ENCODE results near the gene NAT9.
A peak's percentile ranks its signal among the peaks of the same experiment; 100 is the strongest.

Gene NAT9

DNA sequence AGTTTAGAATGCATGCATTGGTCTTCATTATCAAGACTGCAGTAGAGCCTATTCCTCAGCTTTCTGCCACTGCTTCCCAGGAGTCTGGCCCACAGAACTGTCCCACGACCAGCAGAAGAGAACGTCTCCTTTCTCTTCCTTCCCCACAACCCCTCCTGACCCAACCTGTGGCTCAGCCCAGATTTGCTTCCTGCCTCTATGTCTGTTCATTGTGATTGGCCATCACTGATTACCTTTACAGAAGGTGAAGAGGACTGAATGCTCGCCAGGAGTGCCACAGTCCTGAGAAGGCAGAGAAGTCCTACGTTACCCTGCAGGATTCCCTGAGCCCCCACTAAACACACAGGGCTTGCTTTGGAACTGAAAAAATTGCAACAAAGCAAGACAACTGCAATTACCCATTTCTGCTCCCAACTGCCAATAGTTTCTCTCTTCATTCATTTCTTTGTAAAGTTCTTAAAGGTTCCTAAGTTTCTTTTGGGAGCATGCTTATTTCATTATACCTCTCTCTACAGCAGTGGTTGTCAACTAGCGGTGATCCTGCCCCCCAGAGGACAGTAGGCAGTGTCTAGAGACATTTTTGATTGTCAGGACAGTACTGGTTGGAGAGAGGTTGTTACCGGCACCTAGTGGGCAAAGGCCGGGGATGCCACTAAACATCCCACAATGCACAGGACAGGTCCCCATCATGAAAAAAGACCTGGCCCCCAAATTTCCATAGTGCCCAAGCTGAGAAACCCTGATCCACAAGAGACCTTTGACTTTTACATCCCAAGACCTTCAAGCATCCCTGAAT lies 4.5 kb upstream of the NAT9 start:
- no peak for DNase-seq (ENCODE audit: low read depth in 2 of 2, low spot score in 1 of 2)

DNA sequence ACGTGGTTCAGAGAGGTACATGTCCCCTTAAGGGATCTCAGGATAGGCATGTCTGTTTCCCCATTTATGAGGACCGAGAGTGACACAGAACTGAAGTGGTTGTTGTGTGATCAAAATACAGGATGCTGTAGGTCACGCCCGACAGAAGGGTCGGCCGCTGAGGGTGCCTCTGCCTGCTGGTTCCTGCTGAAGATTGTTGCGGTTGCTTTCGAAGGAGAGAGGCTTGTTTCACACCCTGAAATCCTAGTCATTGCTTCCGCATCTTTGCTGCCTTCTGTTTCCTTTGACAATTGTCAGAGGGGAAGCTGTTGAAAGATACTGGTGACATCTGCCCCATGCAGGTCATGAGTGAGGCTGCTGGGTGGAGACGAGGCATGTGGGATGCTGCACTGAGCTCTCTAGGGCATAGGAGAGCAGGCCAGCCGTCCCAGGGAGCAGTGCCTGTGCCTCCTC lies 3.8 kb upstream of the NAT9 start:
- no peak for DNase-seq (ENCODE audit: low read depth in 2 of 2, low spot score in 1 of 2)

DNA sequence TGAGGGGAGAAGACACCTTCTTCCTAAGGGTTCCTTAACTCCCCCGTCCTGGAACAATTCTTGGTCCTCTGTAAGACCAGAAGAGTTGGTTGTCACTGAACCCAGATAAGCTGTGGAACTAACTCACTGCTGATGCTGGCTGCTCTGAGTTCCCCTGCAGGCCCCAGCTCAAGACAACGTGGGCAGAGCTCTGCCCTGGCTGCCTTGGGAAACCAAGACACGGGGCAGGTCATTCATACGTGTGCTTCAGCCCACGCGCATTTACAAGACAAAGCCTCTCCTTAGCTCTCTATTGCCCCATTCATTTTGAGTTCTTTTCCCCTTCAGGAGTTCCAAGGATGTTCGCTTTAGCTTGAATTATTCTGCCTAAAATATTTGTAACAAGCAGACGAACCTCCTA lies 3.4 kb upstream of the NAT9 start:
- no peak for DNase-seq (ENCODE audit: low read depth in 2 of 2, low spot score in 1 of 2)

DNA sequence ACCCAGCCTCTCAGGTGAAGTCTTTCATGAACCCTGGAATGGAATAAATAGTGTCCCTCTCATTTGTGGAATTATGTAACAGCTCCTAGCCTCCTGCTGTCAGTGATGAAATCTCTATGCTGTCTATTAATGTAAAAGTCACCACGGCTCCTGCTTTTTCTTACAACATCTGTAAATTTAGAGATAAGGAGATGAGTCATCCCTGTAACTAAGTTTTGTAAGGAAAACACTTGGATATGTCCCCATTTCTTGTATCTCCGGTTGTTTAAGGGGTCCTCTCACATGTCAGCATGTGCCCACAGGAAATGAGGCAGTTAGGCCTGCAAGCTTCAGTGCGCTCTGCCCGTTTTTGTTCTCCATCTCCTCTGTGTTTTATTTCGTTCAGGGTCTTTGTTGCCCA lies 2.8 kb upstream of the NAT9 start:
- DNase-seq (ENCODE audit: low read depth in 2 of 2, low spot score in 1 of 2) = no peak

DNA sequence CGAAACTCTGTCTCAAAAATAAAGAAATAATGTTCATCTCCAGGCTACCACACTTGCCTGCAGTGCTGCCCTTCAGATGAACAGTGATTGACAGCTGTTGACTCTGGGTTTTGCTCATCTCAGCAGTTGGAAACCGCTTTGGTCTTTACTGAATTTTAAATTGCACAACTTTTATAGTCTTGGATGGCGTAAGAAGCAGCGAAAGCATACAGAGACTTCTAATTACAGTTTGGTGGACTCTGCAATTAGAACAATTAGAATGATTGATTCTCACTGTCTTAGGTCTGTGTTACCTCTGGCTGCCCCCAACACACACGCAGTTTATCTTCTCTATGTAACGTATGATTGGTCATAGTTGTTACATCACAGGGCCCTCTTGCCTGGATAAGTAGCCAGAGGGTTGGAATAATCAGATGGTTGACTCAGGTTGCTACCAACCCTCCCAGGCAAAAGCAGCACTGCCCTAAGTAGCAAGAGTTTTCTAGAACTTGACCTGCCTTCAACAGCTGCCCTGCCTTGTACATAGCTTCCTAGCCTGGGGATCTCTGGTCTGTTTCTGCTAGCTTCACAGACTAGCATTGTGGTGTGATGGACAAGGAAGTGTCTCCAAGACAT lies 1.9 kb upstream of the NAT9 start:
- DNase-seq (ENCODE audit: low read depth in 2 of 2, low spot score in 1 of 2) = no peak

DNA sequence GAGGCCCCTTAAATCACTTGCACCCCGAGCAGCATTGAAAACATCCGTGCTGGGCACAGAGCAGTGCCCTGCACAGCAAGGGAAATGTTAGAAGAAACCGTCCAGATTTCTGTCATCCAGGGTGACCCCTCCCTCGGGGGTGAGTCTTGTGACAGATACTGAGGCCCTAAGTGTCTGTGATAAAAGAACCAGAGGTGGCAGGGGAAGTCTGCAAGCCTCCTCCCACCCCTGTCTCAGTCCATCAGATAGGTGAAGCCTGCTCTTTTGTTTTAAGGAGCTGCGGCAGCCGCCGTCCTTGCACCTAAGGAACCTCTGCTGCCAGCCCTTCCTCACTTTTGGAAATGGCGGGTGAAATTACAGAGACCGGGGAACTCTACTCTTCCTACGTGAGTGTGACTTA lies 845 bp upstream of the NAT9 start:
- DNase-seq (ENCODE audit: low read depth in 2 of 2, low spot score in 1 of 2) = no peak

DNA sequence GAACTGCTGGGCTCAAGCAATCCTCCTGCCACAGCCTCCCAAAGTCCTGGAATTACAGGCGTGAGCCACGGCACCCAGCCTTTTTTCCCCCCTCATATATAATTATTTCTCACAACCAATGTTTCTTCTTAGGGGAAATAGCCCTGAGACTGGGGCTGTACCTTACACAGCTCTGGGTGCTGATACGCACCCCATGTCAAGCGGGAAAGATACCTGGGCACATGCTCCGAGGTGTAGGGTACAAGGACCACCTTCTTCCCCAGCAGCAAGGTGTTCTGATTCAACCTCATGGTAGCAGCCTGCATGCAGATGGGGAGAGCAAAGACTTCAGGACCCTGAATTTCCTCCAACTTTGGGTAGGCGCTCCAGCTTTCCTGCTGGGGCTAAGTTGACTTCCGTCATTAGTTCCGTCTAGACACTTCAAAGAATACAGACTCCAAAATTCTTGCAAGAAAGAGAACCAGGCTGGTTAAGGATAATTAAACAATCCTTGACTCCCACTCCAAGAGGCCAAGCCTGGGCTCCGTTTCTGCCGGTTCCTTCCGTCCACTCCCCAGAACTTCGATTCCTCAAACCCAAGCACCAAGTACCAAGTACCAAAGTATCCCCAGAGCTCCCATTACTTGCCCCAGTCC lies 619 bp downstream of the NAT9 start:
- DNase-seq (ENCODE audit: low read depth in 2 of 2, low spot score in 1 of 2) = no peak

DNA sequence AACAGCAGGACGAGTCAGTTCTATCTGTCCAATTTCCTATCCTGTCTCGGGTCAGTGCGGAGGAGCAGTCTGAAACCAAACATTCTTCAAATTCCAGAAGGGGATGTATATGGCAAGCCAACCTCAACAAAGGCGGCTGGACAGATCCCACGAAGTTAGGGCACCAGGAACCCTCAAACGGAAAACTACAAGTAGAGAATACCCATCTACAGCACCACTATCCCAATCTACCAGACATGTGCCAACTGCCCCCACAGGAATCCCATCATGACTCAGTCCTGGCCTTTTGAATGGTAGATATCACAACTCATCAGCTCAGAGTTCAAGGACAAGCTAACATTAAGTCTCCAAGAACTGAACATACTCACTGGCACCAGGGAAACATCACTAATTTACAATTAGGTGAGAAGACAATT lies 2.3 kb downstream of the NAT9 start:
- DNase-seq (ENCODE audit: low read depth in 2 of 2, low spot score in 1 of 2) = no peak

DNA sequence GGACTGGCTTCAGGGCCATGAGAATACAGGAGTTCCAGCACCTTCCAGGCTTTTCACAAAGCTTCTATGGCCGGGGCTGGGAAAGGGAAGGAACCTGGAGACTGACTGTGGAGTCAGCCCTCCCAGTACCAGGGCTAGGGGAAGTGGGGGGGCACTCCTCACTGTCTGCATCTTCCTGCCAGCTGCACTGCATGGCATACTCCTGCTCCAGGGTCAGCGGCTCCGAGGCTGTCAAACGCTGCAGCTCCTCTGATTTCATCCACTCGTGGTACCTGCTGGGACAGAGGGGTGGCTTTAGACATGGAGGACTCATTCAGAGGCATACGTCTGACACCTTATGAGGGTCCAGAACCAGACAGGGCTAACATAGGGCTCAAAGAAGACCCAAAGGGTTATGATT lies 2.7 kb downstream of the NAT9 start:
- no peak for DNase-seq (ENCODE audit: low read depth in 2 of 2, low spot score in 1 of 2)

DNA sequence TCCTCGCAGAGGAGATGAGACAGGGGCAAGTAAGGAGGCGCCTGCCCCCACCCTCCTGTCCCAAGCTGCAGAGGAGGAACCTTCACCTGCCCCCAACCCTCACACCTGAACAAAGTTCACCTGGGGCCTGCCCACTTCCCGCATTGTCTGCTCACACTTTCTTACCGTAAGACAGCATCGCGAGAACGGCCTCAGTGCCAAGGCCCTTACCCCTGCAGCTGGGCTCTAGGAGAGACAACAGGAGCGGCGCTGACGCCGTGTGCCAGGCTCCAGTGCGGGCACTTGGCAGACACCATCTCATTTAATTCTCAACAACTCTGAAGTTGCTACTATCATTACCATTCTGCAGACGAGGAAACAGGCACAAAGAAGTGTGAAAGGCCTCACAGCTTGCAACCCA lies 4.1 kb downstream of the NAT9 start:
- DNase-seq (ENCODE audit: low read depth in 2 of 2, low spot score in 1 of 2) = no peak

DNA sequence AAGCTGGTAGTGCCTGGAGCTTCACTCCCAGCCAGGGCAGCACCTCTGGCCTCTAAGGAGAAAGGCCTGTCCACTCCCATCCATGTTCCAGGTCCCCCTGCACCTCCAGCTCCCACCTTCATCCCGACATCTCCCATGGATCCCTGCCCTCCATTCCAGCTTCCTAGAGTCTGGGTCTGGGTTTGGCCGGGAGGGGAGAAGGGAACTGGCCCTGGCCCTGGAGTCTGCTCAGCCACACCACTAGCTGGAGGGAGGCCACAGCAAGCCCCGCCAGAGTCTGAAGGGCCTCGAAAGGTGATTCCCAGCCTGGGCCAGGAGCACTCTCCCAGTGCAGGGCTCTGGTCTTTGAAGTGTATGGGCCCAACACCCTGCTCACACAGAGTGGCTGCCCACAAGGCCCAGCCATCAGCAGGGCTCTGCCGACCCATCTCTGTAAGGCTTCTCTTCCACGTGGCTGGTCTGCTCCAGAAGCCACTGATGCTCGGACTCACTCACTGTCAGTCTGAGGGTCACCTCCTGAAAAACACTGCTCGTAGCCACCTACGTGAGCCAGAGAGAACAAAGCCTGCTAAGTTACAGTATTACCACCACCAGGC lies 4.7 kb downstream of the NAT9 start:
- no peak for DNase-seq (ENCODE audit: low read depth in 2 of 2, low spot score in 1 of 2)

DNA sequence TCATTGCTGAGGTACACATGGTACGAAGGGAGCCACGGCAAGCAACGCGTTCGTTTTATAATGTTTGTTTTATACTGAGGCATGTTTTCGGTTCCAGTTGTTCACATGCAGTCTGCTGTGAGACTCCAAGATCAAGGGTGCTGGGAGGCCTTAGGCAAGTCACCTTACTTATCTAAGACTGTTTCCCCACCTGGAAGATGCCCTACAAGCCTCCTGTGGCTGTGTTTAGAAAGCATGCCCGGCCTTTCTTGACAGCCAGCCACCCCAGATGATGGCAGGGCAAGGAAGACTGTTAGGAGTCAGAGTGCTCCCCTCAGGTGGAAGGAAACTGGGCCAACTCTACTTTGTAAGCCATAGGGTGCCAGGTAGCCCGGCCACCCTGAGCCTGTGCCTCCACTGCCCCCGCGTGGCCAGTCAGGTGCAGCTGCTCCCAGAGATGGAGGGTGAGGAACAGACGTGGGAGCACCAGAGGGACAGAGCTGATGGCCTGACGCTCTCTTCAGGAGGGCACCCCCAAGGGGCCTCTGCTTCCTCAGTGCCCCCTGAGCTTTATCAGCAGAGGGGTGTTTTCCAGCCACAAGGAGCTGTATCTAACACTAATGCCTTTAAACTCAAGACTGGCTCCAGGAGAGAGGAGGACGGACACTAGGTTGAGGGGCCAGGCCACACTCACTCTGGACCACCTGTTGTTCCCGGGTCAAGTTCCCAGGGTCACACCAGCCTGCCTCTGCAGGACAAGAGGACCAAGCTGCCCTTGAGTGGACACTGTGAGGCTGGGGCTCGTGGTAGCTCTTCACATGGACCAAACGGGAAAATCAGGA lies 5.4 kb downstream of the NAT9 start:
- DNase-seq (ENCODE audit: low read depth in 2 of 2, low spot score in 1 of 2) = peak in 1 of 2 donors; percentile 61

DNA sequence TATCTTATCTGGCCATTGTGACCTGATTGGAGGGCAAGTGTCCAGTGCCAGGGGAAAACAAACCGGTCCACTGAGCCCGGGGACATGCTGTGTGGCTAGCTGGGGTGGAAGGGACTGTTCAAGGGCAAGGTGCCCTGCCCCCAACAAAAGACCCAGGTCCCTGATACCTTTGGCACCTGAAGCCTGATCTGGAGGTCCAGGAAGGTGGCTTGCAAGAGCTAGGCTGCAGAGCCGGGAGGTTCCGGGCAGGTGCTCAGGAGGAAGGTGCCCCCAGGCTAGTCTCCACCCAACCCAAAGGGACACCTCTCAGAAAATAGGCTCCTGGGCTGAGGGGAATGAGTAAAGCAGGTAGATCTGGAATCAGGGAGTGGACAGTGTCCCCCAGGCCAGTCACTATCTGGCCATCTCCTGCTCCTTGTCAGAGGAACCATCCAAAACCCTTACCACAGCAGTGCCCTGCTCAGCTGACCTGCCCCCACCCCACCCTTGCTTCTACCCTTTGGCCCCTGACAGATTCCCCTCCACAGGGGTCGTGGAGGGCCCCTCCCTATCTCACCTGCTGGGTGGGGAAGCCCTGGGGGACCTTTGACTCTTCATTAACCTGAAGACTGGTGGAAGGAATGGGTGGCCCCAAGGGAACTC lies 6.2 kb downstream of the NAT9 start:
- DNase-seq (ENCODE audit: low read depth in 2 of 2, low spot score in 1 of 2) = no peak

DNA sequence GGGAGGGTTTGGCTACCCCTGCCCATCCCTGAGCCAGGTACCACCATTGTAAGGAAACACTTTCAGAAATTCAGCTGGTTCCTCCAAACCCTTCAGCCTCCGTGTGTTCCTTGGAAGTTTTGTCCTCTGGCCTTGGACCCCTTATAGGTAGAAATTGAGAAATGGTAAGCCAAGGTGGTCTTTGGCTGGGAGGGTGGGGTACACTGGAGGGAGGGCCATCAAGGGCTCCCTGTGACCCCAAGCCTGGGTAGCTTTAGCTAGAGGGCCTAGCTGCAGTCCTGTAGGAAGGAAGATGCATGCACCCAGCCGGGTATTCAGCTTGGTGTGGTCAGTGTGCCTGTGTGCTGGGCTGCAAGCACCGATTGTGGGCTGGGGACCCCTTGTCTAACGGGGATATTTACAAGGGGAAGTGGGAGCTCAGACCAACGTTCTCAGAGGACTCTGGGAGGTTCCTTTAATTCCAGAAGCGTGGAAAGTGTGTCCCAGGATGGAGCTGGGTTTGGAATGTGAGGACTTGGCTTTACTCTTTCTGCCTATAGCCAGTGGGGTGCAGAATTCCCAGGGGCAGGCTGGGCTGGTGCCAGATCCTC lies 6.8 kb downstream of the NAT9 start:
- DNase-seq (ENCODE audit: low read depth in 2 of 2, low spot score in 1 of 2) = no peak

DNA sequence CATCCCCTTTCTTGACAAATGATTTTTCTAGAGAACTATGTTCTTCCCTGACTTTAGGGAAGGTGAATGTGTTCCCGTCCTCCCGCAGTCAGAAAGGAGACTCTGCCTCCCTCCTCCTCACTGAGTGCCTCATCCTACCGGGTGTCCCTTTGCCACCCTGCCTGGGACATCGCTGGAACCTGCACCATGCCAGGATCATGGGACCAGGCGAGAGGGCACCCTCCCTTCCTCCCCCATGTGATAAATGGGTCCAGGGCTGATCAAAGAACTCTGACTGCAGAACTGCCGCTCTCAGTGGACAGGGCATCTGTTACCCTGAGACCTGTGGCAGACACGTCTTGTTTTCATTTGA lies 7.4 kb downstream of the NAT9 start:
- no peak for DNase-seq (ENCODE audit: low read depth in 2 of 2, low spot score in 1 of 2)

DNA sequence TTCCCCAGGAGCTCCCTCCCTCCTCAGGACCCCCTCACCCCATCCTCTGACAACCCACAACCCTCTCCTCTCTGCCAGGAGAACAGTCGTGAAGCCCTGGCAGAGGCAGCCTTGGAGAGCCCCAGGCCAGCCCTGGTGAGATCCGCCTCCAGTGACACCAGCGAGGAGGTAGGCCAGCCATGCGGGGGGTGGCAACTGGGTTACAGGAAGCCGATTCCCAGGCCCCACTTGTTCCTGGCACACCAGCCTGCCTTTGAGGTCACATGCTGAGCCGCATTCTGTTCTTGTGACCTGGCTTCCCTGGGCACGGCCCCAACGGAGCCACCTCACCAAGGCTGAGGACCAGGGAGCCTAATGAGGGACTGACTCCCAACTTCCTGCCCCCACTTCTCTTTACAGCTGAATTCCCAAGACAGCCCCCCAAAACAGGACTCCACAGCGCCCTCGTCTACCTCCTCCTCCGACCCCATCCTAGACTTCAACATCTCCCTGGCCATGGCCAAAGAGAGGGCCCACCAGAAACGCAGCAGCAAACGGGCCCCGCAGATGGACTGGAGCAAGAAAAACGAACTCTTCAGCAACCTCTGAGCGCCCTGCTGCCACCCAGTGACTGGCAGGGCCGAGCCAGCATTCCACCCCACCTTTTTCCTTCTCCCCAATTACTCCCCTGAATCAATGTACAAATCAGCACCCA lies 7.9 kb downstream of the NAT9 start:
- no peak for DNase-seq (ENCODE audit: low read depth in 2 of 2, low spot score in 1 of 2)

DNA sequence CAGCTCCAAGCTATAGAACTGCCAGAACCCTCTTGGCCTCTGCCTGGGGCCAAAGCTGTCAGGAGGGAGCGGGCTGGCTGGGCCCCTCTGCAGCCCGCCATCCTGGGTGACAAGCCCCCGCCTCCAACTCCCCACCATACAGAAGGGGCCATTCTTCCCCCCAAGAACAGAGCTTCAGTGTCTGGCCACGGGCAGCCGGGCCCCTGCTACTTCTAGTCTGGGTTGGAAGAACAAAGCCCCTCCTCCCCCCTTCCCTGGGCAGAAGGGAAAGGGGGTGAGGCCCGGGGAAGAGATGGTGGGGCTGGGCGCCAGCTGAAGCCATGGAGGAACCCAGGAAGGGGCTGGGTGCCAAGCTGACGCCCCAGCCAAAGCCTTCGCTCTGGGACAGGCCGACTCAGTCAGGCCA lies 9.0 kb downstream of the NAT9 start:
- DNase-seq (ENCODE audit: low read depth in 2 of 2, low spot score in 1 of 2) = no peak

DNA sequence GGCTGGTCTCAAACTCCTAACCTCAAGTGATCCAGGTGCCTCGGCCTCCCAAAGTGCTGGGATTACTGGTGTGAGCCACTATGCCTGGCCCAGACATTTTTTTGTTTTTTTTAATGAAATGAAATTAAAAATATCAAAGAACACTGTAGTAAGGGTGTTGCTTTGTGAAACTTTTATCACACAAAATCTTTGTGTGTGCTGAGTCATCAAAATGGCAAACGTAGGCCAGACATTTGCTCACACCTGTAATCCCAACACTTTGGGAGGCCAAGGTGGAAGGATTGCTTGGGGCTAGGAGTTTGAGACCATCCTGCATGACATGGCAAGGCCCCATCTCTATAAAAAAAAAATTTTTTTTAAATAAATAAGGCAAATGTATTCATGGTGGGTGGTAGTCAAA lies 9.7 kb downstream of the NAT9 start:
- no peak for DNase-seq (ENCODE audit: low read depth in 2 of 2, low spot score in 1 of 2)

DNA sequence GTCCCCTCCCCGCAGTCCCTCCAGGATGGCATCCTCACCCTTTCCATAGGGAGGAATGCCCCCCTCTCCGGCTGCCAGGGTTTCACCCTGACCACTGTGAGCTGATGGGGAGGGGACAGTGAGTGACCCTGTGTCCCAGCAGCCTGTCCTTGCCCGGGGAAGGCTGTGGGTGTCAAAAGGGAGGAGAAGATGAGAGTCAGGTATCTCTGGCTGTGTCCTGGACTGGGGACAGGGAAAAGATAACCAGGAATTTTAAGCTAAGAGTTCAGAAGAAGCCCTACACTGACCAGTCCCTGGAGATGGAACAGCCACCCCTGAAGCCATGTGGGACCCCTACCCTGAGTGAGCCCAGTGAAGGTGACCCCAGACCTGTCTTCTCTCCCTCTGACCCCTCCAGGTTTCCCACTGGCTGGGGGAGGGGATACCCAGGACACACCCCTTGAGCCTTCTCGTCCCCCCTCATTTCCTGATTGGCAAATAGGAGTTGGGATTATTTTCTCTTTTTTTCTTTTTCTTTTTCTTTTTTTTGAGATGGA lies 11.3 kb downstream of the NAT9 start:
- no peak for DNase-seq (ENCODE audit: low read depth in 2 of 2, low spot score in 1 of 2)

Data from stimulated activated CD8-positive, alpha-beta memory T cell treated with anti-CD3 and anti-CD28 coated beads, Interleukin-4, amount 100 ng/mL, for 1 hour (primary cell).